Duodenal mucosa (tissue), 2 donors: ENCODE measurements around the gene PYGB.
"Not testable (repeated sequence)": the region's sequence is repeated elsewhere in the genome, so short reads cannot be mapped to it uniquely, and the experiment has no call there.

Experiments used
- H3K27ac ChIP-seq: one replicate; pipeline ENCODE4 v1.7.0; 2013; ENCODE audit warnings: low read depth, low read length
- H3K27me3 ChIP-seq, 2 donors: one replicate each; pipeline ENCODE4 v1.7.0; 2013; ENCODE audit warnings: low read length in 2 of 2, control low read depth in 1 of 2; ENCODE audit not compliant: insufficient read depth in 2 of 2, control insufficient read depth in 1 of 2
- H3K36me3 ChIP-seq, 2 donors: one replicate each; pipeline ENCODE4 v1.7.0; 2013; ENCODE audit warnings: low read length in 2 of 2, control low read depth in 1 of 2; ENCODE audit not compliant: insufficient read depth in 2 of 2, control insufficient read depth in 1 of 2
- H3K4me1 ChIP-seq, 2 donors: one replicate each; pipeline ENCODE4 v1.7.0; 2013; ENCODE audit warnings: low read length in 2 of 2, control low read depth in 1 of 2; ENCODE audit not compliant: insufficient read depth in 2 of 2, control insufficient read depth in 1 of 2
- H3K4me3 ChIP-seq, 2 donors: one replicate each; pipeline ENCODE4 v1.7.0; 2013; ENCODE audit warnings: low read length in 2 of 2, low read depth in 1 of 2
- H3K9ac ChIP-seq, 2 donors: one replicate each; pipeline ENCODE4 v1.7.0; 2013; ENCODE audit warnings: low read length in 2 of 2, low read depth in 1 of 2
- H3K9me3 ChIP-seq, 2 donors: one replicate each; pipeline ENCODE4 v1.7.0; 2013; ENCODE audit warnings: low read length in 2 of 2, control low read depth in 1 of 2; ENCODE audit not compliant: control insufficient read depth in 1 of 2

The PYGB gene

DNA sequence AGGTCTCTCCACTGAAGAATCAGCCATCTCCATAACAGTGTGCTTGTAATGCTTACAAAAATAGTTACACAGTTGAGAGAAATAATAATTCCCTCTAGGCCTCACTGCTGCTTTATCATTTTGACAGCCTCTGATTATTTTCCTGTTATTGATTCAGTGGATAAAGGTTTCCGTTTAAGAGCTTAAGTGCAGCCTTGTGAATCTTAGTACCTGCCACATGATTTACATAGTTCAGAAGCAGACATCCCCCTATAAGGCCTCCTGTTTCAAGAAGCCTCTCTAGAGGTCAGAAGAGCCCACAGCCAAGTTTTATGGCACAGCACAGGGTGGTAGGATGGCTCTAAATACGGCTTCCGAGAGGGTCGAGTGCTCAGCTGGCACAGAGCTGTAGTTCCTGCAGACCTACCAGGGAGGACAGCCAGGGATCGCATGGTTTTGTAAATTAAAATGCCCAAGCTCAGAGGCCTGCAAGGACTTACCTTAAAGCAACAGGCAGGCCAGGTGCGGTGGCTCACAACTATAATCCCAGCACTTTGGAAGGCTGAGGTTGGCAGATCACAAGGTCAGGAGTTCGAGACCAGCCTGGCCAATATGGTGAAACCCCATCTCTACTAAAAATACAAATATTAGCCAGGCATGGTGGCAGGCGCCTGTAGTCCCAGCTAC is 17.6 kb upstream of the PYGB start:
- H3K9ac ChIP-seq: no peak overlapping the region
- no peaks in the 10 kb centered on the region for H3K9me3 ChIP-seq
- no peaks in the 10 kb centered on the region for H3K27me3 ChIP-seq
- H3K36me3 ChIP-seq: peaks cover 0 to 11% of the 10 kb centered on the region in 2 donors
- peaks cover 4 to 6% of the 10 kb centered on the region in 2 donors for H3K4me1 ChIP-seq
- H3K27ac ChIP-seq: no peak overlapping the region
- no peak overlapping the region for H3K4me3 ChIP-seq

GRCh38 chr20:25233016-25233772 is 14.7 kb upstream of the PYGB start:
- Histone ChIP-seq H3K36me3 (no peaks in the 10 kb centered on the region), H3K4me1 (peaks cover 4 to 12% of the 10 kb centered on the region in 2 donors), H3K27ac (no peak overlapping the region), H3K9me3 (no peaks in the 10 kb centered on the region), H3K4me3 (no peak overlapping the region), H3K27me3 (no peaks in the 10 kb centered on the region), H3K9ac (no peak overlapping the region)

GRCh38 chr20:25234009-25234849 is 13.7 kb upstream of the PYGB start:
- H3K9ac ChIP-seq, H3K27ac ChIP-seq, H3K9me3 ChIP-seq, H3K27me3 ChIP-seq, H3K36me3 ChIP-seq, H3K4me3 ChIP-seq: not testable (repeated sequence)
- peaks cover 4 to 12% of the 10 kb centered on the region in 2 donors for H3K4me1 ChIP-seq

DNA sequence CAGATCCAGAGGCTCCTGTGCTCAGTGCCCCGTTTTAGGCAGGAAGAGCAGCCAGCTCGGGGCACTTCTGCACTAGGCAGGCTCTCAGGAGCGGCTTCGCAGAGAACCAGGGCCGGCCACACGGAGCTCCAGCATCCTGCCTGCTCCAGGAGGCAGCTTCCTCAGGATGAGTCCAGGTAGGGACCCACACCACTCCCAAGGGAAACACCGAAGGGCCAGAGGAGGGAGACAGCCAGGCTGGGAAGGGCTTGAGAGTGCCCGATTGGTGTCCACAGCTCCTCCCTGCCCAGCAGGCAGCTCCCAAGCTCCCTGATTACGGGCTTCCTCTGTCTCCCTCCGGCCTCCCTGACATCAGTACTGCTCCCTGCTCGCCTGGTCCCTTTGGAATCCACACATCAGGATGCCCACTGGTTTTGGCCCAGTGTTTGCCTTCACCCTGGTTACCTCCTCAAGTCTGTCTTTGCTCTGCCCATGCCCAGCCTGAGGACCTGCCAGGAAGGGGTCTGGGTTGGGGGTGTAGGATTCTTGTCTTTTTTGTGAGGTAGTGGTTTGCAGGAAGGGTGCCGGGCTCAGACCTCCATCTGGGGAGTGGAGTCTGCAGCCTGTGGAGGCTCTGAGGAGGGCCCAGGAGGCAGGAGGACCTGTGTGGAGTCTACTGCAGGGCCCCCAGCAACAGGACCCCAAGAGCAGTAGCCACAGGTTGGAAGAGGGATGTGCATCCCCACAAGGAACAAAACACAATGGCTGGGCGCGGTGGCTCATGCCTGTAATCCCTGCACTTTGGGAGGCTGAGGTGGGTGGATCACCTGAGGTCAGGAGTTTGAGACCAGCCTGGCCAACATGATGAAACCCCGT is 11.2 kb upstream of the PYGB start:
- Histone ChIP-seq H3K9ac (no peak overlapping the region), H3K9me3 (no peaks in the 10 kb centered on the region), H3K4me1 (peaks cover 4 to 12% of the 10 kb centered on the region in 2 donors), H3K27me3 (peaks cover 0 to 3% of the 10 kb centered on the region in 2 donors), H3K36me3 (no peaks in the 10 kb centered on the region), H3K4me3 (no peak overlapping the region), H3K27ac (no peak overlapping the region)

DNA sequence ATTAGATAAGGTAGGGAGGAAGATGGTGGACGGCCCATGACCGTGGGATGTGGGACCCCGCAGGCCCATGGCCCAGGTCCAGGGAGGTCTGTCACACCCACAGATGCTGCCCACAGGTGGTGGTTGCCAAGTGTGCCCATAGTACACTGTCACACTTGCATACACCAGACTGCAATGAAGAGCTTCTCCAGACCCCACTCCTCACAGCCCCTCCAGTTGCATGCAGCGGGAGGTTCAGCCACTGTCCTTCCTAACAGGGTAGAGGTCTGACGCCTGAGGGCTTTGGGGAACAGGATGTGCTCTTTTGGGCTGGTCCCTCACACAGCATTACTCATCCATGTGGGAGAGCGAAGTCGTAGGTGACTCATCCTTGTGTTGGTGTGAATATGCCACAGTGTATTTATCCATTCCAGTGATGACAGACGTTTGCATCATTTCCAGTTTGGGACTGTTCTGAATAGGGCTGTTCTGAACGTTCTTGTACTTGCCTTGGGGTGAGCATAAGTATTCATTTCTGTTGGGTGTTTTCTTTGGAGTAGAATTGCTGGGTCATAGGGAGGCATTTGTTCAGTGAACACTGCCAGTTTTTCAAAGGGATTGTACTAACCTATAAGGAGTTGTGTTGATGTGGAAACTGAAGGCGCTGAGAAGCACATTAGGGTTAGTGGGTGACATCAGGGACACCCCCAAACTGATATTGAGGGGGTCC is 10.1 kb upstream of the PYGB start:
- no peak overlapping the region for H3K4me3 ChIP-seq
- peaks cover 0 to 3% of the 10 kb centered on the region in 2 donors for H3K27me3 ChIP-seq
- H3K27ac ChIP-seq: no peak overlapping the region
- no peaks in the 10 kb centered on the region for H3K36me3 ChIP-seq
- H3K9me3 ChIP-seq: no peaks in the 10 kb centered on the region
- H3K9ac ChIP-seq: no peak overlapping the region
- peaks cover 4 to 12% of the 10 kb centered on the region in 2 donors for H3K4me1 ChIP-seq

- Histone ChIP-seq H3K27ac (no peak overlapping the region), H3K4me3 (no peak overlapping the region), H3K9me3 (no peaks in the 10 kb centered on the region), H3K4me1 (peaks cover 4 to 12% of the 10 kb centered on the region in 2 donors), H3K27me3 (peaks cover 0 to 3% of the 10 kb centered on the region in 2 donors), H3K9ac (no peak overlapping the region), H3K36me3 (no peaks in the 10 kb centered on the region)
Observed at GRCh38 chr20:25238319-25239037, 9.4 kb upstream of the PYGB start.

GRCh38 chr20:25239387-25240370 is 8.2 kb upstream of the PYGB start:
- Histone ChIP-seq H3K9ac (no peak overlapping the region), H3K4me3 (no peak overlapping the region), H3K36me3 (no peaks in the 10 kb centered on the region), H3K4me1 (peaks cover 3 to 10% of the 10 kb centered on the region in 2 donors), H3K9me3 (no peaks in the 10 kb centered on the region), H3K27me3 (peaks cover 0 to 3% of the 10 kb centered on the region in 2 donors), H3K27ac (no peak overlapping the region)

- not testable (repeated sequence) for H3K4me3 ChIP-seq, H3K36me3 ChIP-seq, H3K27me3 ChIP-seq
Observed at GRCh38 chr20:25240851-25241658, 6.8 kb upstream of the PYGB start.

More at GRCh38 chr20:25240851-25241658, 6.8 kb upstream of the PYGB start:
- H3K4me1 ChIP-seq, H3K9me3 ChIP-seq, H3K27ac ChIP-seq, H3K9ac ChIP-seq: not testable (repeated sequence)
